Type B pancreatic cell (in vitro differentiated cells): Measurements from ENCODE around the gene SETD7. TPM values are rescaled to one million over a fixed set of nuclear protein-coding genes. Genes with fewer than 3 reads are reported as not detected.

Experiments used
- total RNA-seq: library from RNA; stranded (reverse); gene quantifications from 2 replicates; pipeline ENCODE4 v1.2.1, GENCODE V29; 2021; ENCODE audit warnings: low replicate concordance

The SETD7 gene
- total RNA-seq, 1 donor from 2014 or later = 17.0 TPM

Other genes starting within 250 kb of the SETD7 start
- 7.8 and 9.0 TPM in 2 replicates for gene RAB33B, start 102.1 kb downstream of the SETD7 start, total RNA-seq
- gene MGST2, start 109.6 kb upstream of the SETD7 start, total RNA-seq = 43.2 and 63.3 TPM in 2 replicates